PC-9 (cell line): Measurements from ENCODE around the gene XPO6.

ENCODE experiments used
- EZH2 ChIP-seq: fragments of 200-600 bp; sonication (generic); IDR thresholded peaks from 2 replicates; pipeline ENCODE4 v1.8.0; 2017; ENCODE audit warnings: antibody characterized with exemption, low read depth
- TF ChIP-seq, protein P1 (sequence below): fragments of 200-600 bp; sonication (generic); conservative IDR thresholded peaks from 2 replicates; pipeline ENCODE4 v1.6.1; 2017; ENCODE audit warnings: mixed run types, antibody characterized with exemption, mild to moderate bottlenecking, moderate library complexity

- TF ChIP-seq, protein P1, sequence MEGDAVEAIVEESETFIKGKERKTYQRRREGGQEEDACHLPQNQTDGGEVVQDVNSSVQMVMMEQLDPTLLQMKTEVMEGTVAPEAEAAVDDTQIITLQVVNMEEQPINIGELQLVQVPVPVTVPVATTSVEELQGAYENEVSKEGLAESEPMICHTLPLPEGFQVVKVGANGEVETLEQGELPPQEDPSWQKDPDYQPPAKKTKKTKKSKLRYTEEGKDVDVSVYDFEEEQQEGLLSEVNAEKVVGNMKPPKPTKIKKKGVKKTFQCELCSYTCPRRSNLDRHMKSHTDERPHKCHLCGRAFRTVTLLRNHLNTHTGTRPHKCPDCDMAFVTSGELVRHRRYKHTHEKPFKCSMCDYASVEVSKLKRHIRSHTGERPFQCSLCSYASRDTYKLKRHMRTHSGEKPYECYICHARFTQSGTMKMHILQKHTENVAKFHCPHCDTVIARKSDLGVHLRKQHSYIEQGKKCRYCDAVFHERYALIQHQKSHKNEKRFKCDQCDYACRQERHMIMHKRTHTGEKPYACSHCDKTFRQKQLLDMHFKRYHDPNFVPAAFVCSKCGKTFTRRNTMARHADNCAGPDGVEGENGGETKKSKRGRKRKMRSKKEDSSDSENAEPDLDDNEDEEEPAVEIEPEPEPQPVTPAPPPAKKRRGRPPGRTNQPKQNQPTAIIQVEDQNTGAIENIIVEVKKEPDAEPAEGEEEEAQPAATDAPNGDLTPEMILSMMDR: no peak
- no peak for TF ChIP-seq EZH2
These were observed 36.0 kb downstream of the XPO6 start for GRCh38 chr16:28175715-28176114.
